ENCODE measurements around the gene MAZ.

The MAZ gene

GRCh38 chr16:29809031-29809747 is 2.9 kb downstream of the MAZ start:
- DNase-seq (ENCODE audit: low spot score) (no peak), FAIRE-seq (no peak)

GRCh38 chr16:29809850-29810698 is 3.7 kb downstream of the MAZ start:
- DNase-seq (ENCODE audit: low spot score) (no peak), FAIRE-seq (no peak)

- FAIRE-seq (no peak), DNase-seq (ENCODE audit: low spot score) (no peak)
Observed at GRCh38 chr16:29810699-29811169, 4.4 kb downstream of the MAZ start.

GRCh38 chr16:29811170-29811895 is 5.0 kb downstream of the MAZ start:
- FAIRE-seq (peak; percentile 94), DNase-seq (ENCODE audit: low spot score) (peak; percentile 93)

GRCh38 chr16:29811896-29812665 is 5.8 kb downstream of the MAZ start, which contains the start of gene PRRT2:
TSS of gene PRRT2 (plus strand) at chr16:29812193. CDS start at chr16:29813055, 862 bp downstream.
- FAIRE-seq (no peak), DNase-seq (ENCODE audit: low spot score) (peak; percentile 25)

GRCh38 chr16:29812754-29813643 is 6.7 kb downstream of the MAZ start:
- DNase-seq (ENCODE audit: low spot score): no peak
- no peak for FAIRE-seq

- no peak for FAIRE-seq
- no peak for DNase-seq (ENCODE audit: low spot score)
Observed at GRCh38 chr16:29813644-29814562, 7.6 kb downstream of the MAZ start.

GRCh38 chr16:29814592-29814991 is 8.3 kb downstream of the MAZ start:
- DNase-seq (ENCODE audit: low spot score) (no peak), FAIRE-seq (no peak)

- DNase-seq (ENCODE audit: low spot score): no peak
- FAIRE-seq: no peak
Observed at GRCh38 chr16:29815032-29815721, 8.8 kb downstream of the MAZ start.

GRCh38 chr16:29815793-29816693 is 9.7 kb downstream of the MAZ start, which contains the start of gene PAGR1:
TSS of gene PAGR1 (plus strand) at chr16:29816152. CDS start at chr16:29816526, 374 bp downstream.
- FAIRE-seq: peak; percentile 68

GRCh38 chr16:29816694-29817441 is 10.5 kb downstream of the MAZ start:
- DNase-seq (ENCODE audit: low spot score) (peak; percentile 63), FAIRE-seq (no peak)

More at GRCh38 chr16:29815793-29816693, 9.7 kb downstream of the MAZ start, which contains the start of gene PAGR1:
- DNase-seq (ENCODE audit: low spot score): peak; percentile 96

- DNase-seq (ENCODE audit: low spot score) (no peak), FAIRE-seq (no peak)
Observed at GRCh38 chr16:29818082-29818481, 11.8 kb downstream of the MAZ start.

GRCh38 chr16:29819506-29819905 is 13.2 kb downstream of the MAZ start:
- no peak for FAIRE-seq

GRCh38 chr16:29820271-29820701 is 14.0 kb downstream of the MAZ start, which contains the start of gene MVP:
TSS of gene MVP (plus strand) at chr16:29820462. CDS start at chr16:29830550, 10,088 bp downstream.
- FAIRE-seq (no peak), DNase-seq (ENCODE audit: low spot score) (peak; percentile 38)

More at GRCh38 chr16:29819506-29819905, 13.2 kb downstream of the MAZ start:
- DNase-seq (ENCODE audit: low spot score): no peak

- FAIRE-seq (no peak), DNase-seq (ENCODE audit: low spot score) (peak; percentile 14)
Observed at GRCh38 chr16:29820730-29821642, 14.7 kb downstream of the MAZ start.

All from RCC 7860 (cell line).